Neural cell (in vitro differentiated cells): ENCODE results near the gene ADGRG3. TPM values are rescaled to one million over a fixed set of nuclear protein-coding genes. Genes with fewer than 3 reads are reported as not detected.

Experiments
- H2AFZ ChIP-seq: fragments of 200-600, 300-800 bp; sonication (generic), shearing (Covaris generic); 2 replicates; pipeline ENCODE4 v1.6.0; 2014; ENCODE audit warnings: low read depth, mild to moderate bottlenecking, antibody characterized with exemption, low read length, moderate library complexity
- H3F3A ChIP-seq: fragments of 200-600 bp; shearing (Covaris generic); 2 replicates; pipeline ENCODE4 v1.6.1; 2016; ENCODE audit warnings: mild to moderate bottlenecking, moderate library complexity, mixed read lengths, antibody characterized with exemption, low read length; ENCODE audit not compliant: insufficient read depth, poor library complexity, severe bottlenecking
- H3K27ac ChIP-seq: fragments of 200-600, 300-800 bp; sonication (generic), shearing (Covaris generic); 2 replicates; pipeline ENCODE4 v1.5.1; 2014; ENCODE audit warnings: mild to moderate bottlenecking, low read length, moderate library complexity
- H3K27me3 ChIP-seq: fragments of 300-800, 200-600 bp; sonication (generic), shearing (Covaris generic); 2 replicates; pipeline ENCODE4 v1.6.0; 2014; ENCODE audit warnings: mild to moderate bottlenecking, low read depth, low read length, moderate library complexity; ENCODE audit not compliant: insufficient read depth
- H3K36me3 ChIP-seq: fragments of 300-800, 200-600 bp; sonication (generic), shearing (Covaris generic); 2 replicates; pipeline ENCODE4 v1.5.1; 2014; ENCODE audit warnings: mild to moderate bottlenecking, antibody characterized with exemption, low read length, moderate library complexity; ENCODE audit not compliant: insufficient read depth
- H3K4me2 ChIP-seq: fragments of 300-800, 200-600 bp; sonication (generic), shearing (Covaris generic); 2 replicates; pipeline ENCODE4 v1.6.0; 2014; ENCODE audit warnings: mild to moderate bottlenecking, low read length
- H3K4me3 ChIP-seq: fragments of 300-800, 200-600 bp; sonication (generic), shearing (Covaris generic); 2 replicates; pipeline ENCODE4 v1.5.1; 2014; ENCODE audit warnings: mild to moderate bottlenecking, low read length, moderate library complexity
- H3K79me2 ChIP-seq: fragments of 200-600 bp; shearing (Covaris generic); replicated peaks from 2 replicates; pipeline ENCODE4 v1.6.0; 2014; ENCODE audit warnings: mild to moderate bottlenecking, low read length, moderate library complexity; ENCODE audit not compliant: insufficient read depth
- H3K9ac ChIP-seq: fragments of 300-800, 200-600 bp; sonication (generic), shearing (Covaris generic); 2 replicates; pipeline ENCODE4 v1.6.1; 2016; ENCODE audit warnings: mild to moderate bottlenecking, low read length, mixed read lengths
- H3K9me2 ChIP-seq: fragments of 200-600 bp; shearing (Covaris generic); 2 replicates; pipeline ENCODE4 v1.6.1; 2016; ENCODE audit warnings: mild to moderate bottlenecking, low read length, mixed read lengths; ENCODE audit not compliant: insufficient read depth
- H3K9me3 ChIP-seq: fragments of 200-600, 300-800 bp; sonication (generic), shearing (Covaris generic); 2 replicates; pipeline ENCODE4 v1.6.1; 2016; ENCODE audit warnings: mild to moderate bottlenecking, mixed run types, low read length, moderate library complexity, mixed read lengths
- H4K20me1 ChIP-seq: fragments of 200-600 bp; shearing (Covaris generic); 2 replicates; pipeline ENCODE4 v1.6.1; 2016; ENCODE audit warnings: mild to moderate bottlenecking, mixed run types; ENCODE audit not compliant: insufficient read depth
- EP300 ChIP-seq: fragments of 450-650 bp; conservative IDR thresholded peaks from 2 replicates; pipeline ENCODE4 v1.6.1; 2014; ENCODE audit warnings: antibody characterized with exemption, mild to moderate bottlenecking, moderate library complexity; ENCODE audit not compliant: poor library complexity, severe bottlenecking
- EZH2 ChIP-seq: fragments of 200-600, 300-800 bp; shearing (Covaris generic), sonication (generic); IDR thresholded peaks from 2 replicates; pipeline ENCODE4 v1.6.1; 2014; ENCODE audit warnings: antibody characterized with exemption, low read length, borderline replicate concordance, mild to moderate bottlenecking; ENCODE audit not compliant: insufficient read depth, poor library complexity, severe bottlenecking
- MXI1 ChIP-seq: fragments of 450-650 bp; conservative IDR thresholded peaks from 2 replicates; pipeline ENCODE4 v1.6.1; 2014; ENCODE audit warnings: antibody characterized with exemption, mild to moderate bottlenecking; ENCODE audit not compliant: poor library complexity, severe bottlenecking
- POLR2AphosphoS5 ChIP-seq: IDR thresholded peaks from 2 replicates; pipeline ENCODE4 v1.6.1; 2012
- RAD21 ChIP-seq: fragments of 450-650 bp; conservative IDR thresholded peaks from 2 replicates; pipeline ENCODE4 v1.6.1; 2014; ENCODE audit warnings: antibody characterized with exemption, mild to moderate bottlenecking, moderate library complexity
- REST ChIP-seq: IDR thresholded peaks from 2 replicates; pipeline ENCODE4 v1.6.1; 2012; ENCODE audit warnings: borderline replicate concordance
- SMC3 ChIP-seq: fragments of 450-650 bp; conservative IDR thresholded peaks from 2 replicates; pipeline ENCODE4 v1.6.1; 2014; ENCODE audit warnings: antibody characterized with exemption, mild to moderate bottlenecking, moderate library complexity; ENCODE audit not compliant: poor library complexity
- TAF1 ChIP-seq: IDR thresholded peaks from 2 replicates; pipeline ENCODE4 v1.6.1; 2012; ENCODE audit warnings: low read depth
- polyA plus RNA-seq: library from polyadenylated mRNA; depleted of rRNA; stranded (reverse); fragments of >200 nt; gene quantifications from 2 replicates; pipeline ENCODE4 v1.2.3, GENCODE V29; 2014
- TF ChIP-seq, protein P1 (sequence below): fragments of 450-650 bp; IDR thresholded peaks from 2 replicates; pipeline ENCODE4 v1.5.1; 2014; ENCODE audit warnings: antibody characterized with exemption, mild to moderate bottlenecking, moderate library complexity; ENCODE audit not compliant: poor library complexity, severe bottlenecking

ADGRG3 gene
- polyA plus RNA-seq, 1 donor from 2014 or later = 0.62 TPM

DNA sequence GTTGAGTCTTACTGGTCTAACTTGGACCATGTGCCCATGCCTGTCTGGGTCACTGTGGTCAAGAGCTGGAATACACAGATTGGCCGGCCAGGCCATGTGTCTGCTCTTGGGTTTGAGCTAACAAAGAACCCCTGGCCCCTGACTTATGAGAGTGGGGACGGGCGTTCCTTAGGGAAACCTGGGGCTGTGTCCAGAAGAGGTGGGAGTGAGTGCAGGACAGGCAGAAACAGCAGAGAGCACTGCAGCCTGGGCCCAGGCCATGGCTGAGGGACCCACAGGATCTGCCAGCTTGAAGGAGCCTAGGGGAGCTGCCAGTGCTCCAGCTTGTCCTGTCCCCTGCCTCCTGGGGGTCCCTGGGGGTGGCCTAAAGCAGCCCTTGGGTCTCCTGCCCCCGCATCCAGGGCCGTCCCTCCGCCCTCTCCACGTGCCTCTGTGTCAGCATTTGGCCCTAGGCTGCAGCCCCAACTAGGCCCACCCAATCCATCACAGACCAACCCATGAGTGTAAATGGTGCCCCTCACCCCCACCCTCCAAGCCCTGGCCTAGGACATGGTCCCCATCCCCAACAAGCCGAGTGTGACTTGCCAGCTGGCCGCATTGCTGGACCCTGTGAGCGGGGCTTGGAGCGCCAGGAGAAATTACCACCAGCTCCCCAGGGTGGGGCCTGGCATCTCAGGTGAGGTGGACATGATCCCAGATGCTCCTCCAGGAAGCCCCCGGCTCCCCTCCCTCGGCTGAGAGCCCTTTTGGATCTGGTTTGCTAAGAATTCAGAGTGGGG, 14.0 kb downstream of the ADGRG3 start:
- H3K27ac ChIP-seq = no peak overlapping the region
- H3K36me3 ChIP-seq = no peaks in the 10 kb centered on the region
- no peaks in the 10 kb centered on the region for H3K9me2 ChIP-seq
- no peaks in the 10 kb centered on the region for H3K9me3 ChIP-seq
- H3K4me3 ChIP-seq = no peak overlapping the region
- TF ChIP-seq MXI1 = no peak
- TF ChIP-seq EP300 = no peak
- TF ChIP-seq, protein P1, sequence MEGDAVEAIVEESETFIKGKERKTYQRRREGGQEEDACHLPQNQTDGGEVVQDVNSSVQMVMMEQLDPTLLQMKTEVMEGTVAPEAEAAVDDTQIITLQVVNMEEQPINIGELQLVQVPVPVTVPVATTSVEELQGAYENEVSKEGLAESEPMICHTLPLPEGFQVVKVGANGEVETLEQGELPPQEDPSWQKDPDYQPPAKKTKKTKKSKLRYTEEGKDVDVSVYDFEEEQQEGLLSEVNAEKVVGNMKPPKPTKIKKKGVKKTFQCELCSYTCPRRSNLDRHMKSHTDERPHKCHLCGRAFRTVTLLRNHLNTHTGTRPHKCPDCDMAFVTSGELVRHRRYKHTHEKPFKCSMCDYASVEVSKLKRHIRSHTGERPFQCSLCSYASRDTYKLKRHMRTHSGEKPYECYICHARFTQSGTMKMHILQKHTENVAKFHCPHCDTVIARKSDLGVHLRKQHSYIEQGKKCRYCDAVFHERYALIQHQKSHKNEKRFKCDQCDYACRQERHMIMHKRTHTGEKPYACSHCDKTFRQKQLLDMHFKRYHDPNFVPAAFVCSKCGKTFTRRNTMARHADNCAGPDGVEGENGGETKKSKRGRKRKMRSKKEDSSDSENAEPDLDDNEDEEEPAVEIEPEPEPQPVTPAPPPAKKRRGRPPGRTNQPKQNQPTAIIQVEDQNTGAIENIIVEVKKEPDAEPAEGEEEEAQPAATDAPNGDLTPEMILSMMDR = no peak
- no peak for TF ChIP-seq EZH2
- TF ChIP-seq TAF1 = no peak
- TF ChIP-seq RAD21 = no peak
- TF ChIP-seq SMC3 = no peak
- TF ChIP-seq REST = no peak
- no peak for TF ChIP-seq POLR2AphosphoS5
- no peaks in the 10 kb centered on the region for H3F3A ChIP-seq
- H3K79me2 ChIP-seq = no peaks in the 10 kb centered on the region
- H2AFZ ChIP-seq = no peak overlapping the region
- H4K20me1 ChIP-seq = no peaks in the 10 kb centered on the region
- no peak overlapping the region for H3K9ac ChIP-seq
- H3K4me2 ChIP-seq = no peak overlapping the region
- no peaks in the 10 kb centered on the region for H3K27me3 ChIP-seq

DNA sequence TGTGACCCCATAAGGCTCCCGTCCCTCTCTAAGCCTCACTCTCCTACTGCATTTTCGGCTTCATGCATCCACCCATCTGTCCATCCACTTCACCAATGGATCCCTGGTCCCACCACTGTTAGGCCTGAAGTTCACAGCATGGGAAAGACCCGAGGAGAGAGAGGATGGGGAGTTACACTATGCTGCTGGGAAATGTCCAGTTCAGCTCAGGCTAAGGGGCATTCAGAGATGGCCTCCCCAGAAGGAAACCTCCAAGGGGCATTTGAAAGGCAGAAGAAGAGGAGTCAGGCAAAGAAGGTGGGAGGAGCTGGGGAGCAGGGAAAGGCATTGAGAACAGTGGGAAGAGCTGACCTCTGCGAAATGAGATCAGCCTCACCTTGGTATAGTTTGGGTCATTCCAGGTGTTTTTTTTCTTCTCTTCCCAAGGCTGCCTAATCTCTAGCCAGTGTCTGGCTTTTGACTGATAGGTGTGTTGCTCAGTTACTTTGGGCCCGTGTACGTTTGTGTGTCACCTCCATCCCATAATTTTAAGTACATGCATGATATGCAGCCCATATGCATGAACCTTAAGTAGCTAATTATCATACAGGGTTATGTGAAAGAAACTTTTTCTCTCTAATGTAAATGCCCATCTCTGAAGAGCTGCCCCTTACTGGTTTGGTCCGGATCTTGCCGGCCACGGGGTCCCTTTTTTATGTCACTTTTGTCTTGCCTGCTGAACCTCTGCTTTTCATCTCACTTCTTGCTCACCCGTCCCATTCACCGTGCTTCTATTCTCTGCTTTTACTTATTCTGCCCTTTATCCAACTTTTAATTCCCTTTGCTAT, 14.9 kb downstream of the ADGRG3 start:
- no peaks in the 10 kb centered on the region for H3K27me3 ChIP-seq
- no peak overlapping the region for H3K4me2 ChIP-seq
- no peak for TF ChIP-seq RAD21
- TF ChIP-seq POLR2AphosphoS5 = no peak
- TF ChIP-seq SMC3 = no peak
- TF ChIP-seq TAF1 = no peak
- TF ChIP-seq, protein P1 = no peak
- no peak for TF ChIP-seq EP300
- no peak for TF ChIP-seq MXI1
- TF ChIP-seq REST = no peak
- no peak for TF ChIP-seq EZH2
- H3K4me3 ChIP-seq = no peak overlapping the region
- no peaks in the 10 kb centered on the region for H3F3A ChIP-seq
- no peak overlapping the region for H3K9ac ChIP-seq
- no peak overlapping the region for H2AFZ ChIP-seq
- no peaks in the 10 kb centered on the region for H3K9me2 ChIP-seq
- H3K9me3 ChIP-seq = no peaks in the 10 kb centered on the region
- no peaks in the 10 kb centered on the region for H3K36me3 ChIP-seq
- H4K20me1 ChIP-seq = no peaks in the 10 kb centered on the region
- H3K27ac ChIP-seq = no peak overlapping the region
- no peaks in the 10 kb centered on the region for H3K79me2 ChIP-seq
